H9 (cell line): ENCODE measurements around the gene LTBP2. TPM values are rescaled to one million over a fixed set of nuclear protein-coding genes. Genes with fewer than 3 reads are reported as not detected.

ENCODE experiments used
- DNase-seq: peaks from one replicate; pipeline ENCODE4 v3.0.0-alpha.2; 2017
- H2AFZ ChIP-seq: one replicate; pipeline ENCODE4 v1.6.1; 2013; ENCODE audit warnings: mild to moderate bottlenecking, low read length, control low read depth, moderate library complexity
- H2AK5ac ChIP-seq: 2 replicates; pipeline ENCODE4 v1.6.1; 2013; ENCODE audit warnings: low read length, control low read depth, mixed read lengths; ENCODE audit not compliant: insufficient read length
- H2BK120ac ChIP-seq: one replicate; pipeline ENCODE4 v1.6.1; 2013; ENCODE audit warnings: low read depth, mild to moderate bottlenecking, low read length, control low read depth, inconsistent platforms; ENCODE audit not compliant: poor library complexity, severe bottlenecking
- H2BK12ac ChIP-seq: 2 replicates; pipeline ENCODE4 v1.6.1; 2013; ENCODE audit warnings: low read length, control low read depth, mixed read lengths, low read depth; ENCODE audit not compliant: insufficient read length
- H2BK15ac ChIP-seq: 2 replicates; pipeline ENCODE4 v1.6.1; 2013; ENCODE audit warnings: low read depth, low read length, control low read depth
- H2BK20ac ChIP-seq: one replicate; pipeline ENCODE4 v1.6.1; 2013; ENCODE audit warnings: low read depth, mild to moderate bottlenecking, low read length, control low read depth, inconsistent platforms; ENCODE audit not compliant: poor library complexity, severe bottlenecking
- H2BK5ac ChIP-seq: 2 replicates; pipeline ENCODE4 v1.6.1; 2013; ENCODE audit warnings: low read length, control low read depth, mixed read lengths; ENCODE audit not compliant: insufficient read length
- H3K14ac ChIP-seq: 2 replicates; pipeline ENCODE4 v1.6.1; 2013; ENCODE audit warnings: low read length, control low read depth; ENCODE audit not compliant: insufficient read depth
- H3K18ac ChIP-seq: 2 replicates; pipeline ENCODE4 v1.6.1; 2013; ENCODE audit warnings: low read depth, mild to moderate bottlenecking, mixed read lengths, low read length, control low read depth; ENCODE audit not compliant: insufficient read length
- H3K23ac ChIP-seq: 2 replicates; pipeline ENCODE4 v1.6.1; 2013; ENCODE audit warnings: low read length, control low read depth, mixed read lengths, low read depth; ENCODE audit not compliant: insufficient read length
- H3K23me2 ChIP-seq: 2 replicates; pipeline ENCODE4 v1.6.1; 2013; ENCODE audit warnings: low read depth, mild to moderate bottlenecking, mixed read lengths, low read length, control low read depth; ENCODE audit not compliant: insufficient read length, poor library complexity, severe bottlenecking
- H3K27ac ChIP-seq: 2 replicates; pipeline ENCODE4 v1.5.1; 2013; ENCODE audit warnings: low read length, control low read depth, mixed read lengths, low read depth; ENCODE audit not compliant: insufficient read length
- H3K27me3 ChIP-seq: 2 replicates; pipeline ENCODE4 v1.6.1; 2013; ENCODE audit warnings: low read length, control low read depth, inconsistent platforms; ENCODE audit not compliant: insufficient read depth
- H3K4ac ChIP-seq: 2 replicates; pipeline ENCODE4 v1.6.1; 2013; ENCODE audit warnings: low read depth, mild to moderate bottlenecking, control low read depth, inconsistent platforms, low read length, moderate library complexity
- H3K4me1 ChIP-seq: 2 replicates; pipeline ENCODE4 v1.6.1; 2013; ENCODE audit warnings: low read length, control low read depth, inconsistent platforms; ENCODE audit not compliant: insufficient read depth
- H3K4me2 ChIP-seq: 2 replicates; pipeline ENCODE4 v1.6.1; 2013; ENCODE audit warnings: low read length, control low read depth, mixed read lengths; ENCODE audit not compliant: insufficient read length, insufficient read depth
- H3K56ac ChIP-seq: 2 replicates; pipeline ENCODE4 v1.6.1; 2013; ENCODE audit warnings: low read depth, mild to moderate bottlenecking, mixed read lengths, low read length, control low read depth; ENCODE audit not compliant: insufficient read length
- H3K79me1 ChIP-seq: 2 replicates; pipeline ENCODE4 v1.6.1; 2013; ENCODE audit warnings: low read depth, mild to moderate bottlenecking, moderate library complexity, low read length, control low read depth, inconsistent platforms; ENCODE audit not compliant: insufficient read depth, poor library complexity, severe bottlenecking
- H3K79me2 ChIP-seq: 2 replicates; pipeline ENCODE4 v1.6.1; 2013; ENCODE audit warnings: low read length, control low read depth, inconsistent platforms; ENCODE audit not compliant: insufficient read depth
- H3K9ac ChIP-seq: 2 replicates; pipeline ENCODE4 v1.6.1; 2013; ENCODE audit warnings: low read length, control low read depth, mixed read lengths; ENCODE audit not compliant: insufficient read length; ENCODE audit errors: extremely low read depth
- H3K9me3 ChIP-seq: one replicate; pipeline ENCODE4 v1.6.1; 2013; ENCODE audit warnings: low read depth, low read length, inconsistent platforms; ENCODE audit not compliant: control insufficient read depth
- H3T11ph ChIP-seq: one replicate; pipeline ENCODE4 v1.6.1; 2013; ENCODE audit warnings: mild to moderate bottlenecking, low read length, control low read depth, inconsistent platforms
- H4K20me1 ChIP-seq: one replicate; pipeline ENCODE4 v1.6.1; 2013; ENCODE audit not compliant: control insufficient read depth, insufficient read length, insufficient read depth
- H4K5ac ChIP-seq: 2 replicates; pipeline ENCODE4 v1.6.1; 2013; ENCODE audit warnings: low read depth, mild to moderate bottlenecking, mixed read lengths, low read length, control low read depth; ENCODE audit not compliant: insufficient read length
- H4K8ac ChIP-seq: replicated peaks from 2 replicates; pipeline ENCODE4 v1.6.1; 2013; ENCODE audit warnings: low read length, control low read depth, mixed read lengths, low read depth; ENCODE audit not compliant: insufficient read length
- H4K91ac ChIP-seq: 2 replicates; pipeline ENCODE4 v1.6.1; 2013; ENCODE audit warnings: low read depth, mild to moderate bottlenecking, moderate library complexity, mixed read lengths, low read length, control low read depth; ENCODE audit not compliant: insufficient read length
- H3K27ac Mint-ChIP-seq, 3 experiments: 2 replicates in 2 of 3; 3 replicates in 1 of 3; pipeline ENCODE4 v1.8.0; 2020 to 2021; ENCODE audit warnings: mixed read lengths in 3 of 3, mild to moderate bottlenecking in 1 of 3, moderate library complexity in 1 of 3
- H3K27me3 Mint-ChIP-seq: 2 replicates; pipeline ENCODE4 v1.8.0; 2021; ENCODE audit warnings: low read depth, mild to moderate bottlenecking, moderate library complexity, mixed read lengths
- H3K36me3 Mint-ChIP-seq, 3 experiments: 2 replicates in 2 of 3; 3 replicates in 1 of 3; pipeline ENCODE4 v1.8.0; 2020 to 2021; ENCODE audit warnings: low read depth in 3 of 3, mixed read lengths in 3 of 3; ENCODE audit not compliant: insufficient read depth in 1 of 3
- H3K4me1 Mint-ChIP-seq, 2 experiments: 2 replicates each; pipeline ENCODE4 v1.8.0; 2020; ENCODE audit warnings: mixed read lengths in 2 of 2
- H3K4me3 Mint-ChIP-seq, 2 experiments: 2 replicates in 1 of 2; 3 replicates in 1 of 2; pipeline ENCODE4 v1.8.0; 2020 to 2021; ENCODE audit warnings: mild to moderate bottlenecking in 2 of 2, mixed read lengths in 2 of 2, moderate library complexity in 1 of 2
- H3K9me3 Mint-ChIP-seq, 2 experiments: 2 replicates in 1 of 2; 3 replicates in 1 of 2; pipeline ENCODE4 v1.8.0; 2020; ENCODE audit warnings: mild to moderate bottlenecking in 2 of 2, mixed read lengths in 2 of 2, moderate library complexity in 1 of 2
- WGBS: extraction: QIAGEN DNeasy Blood & Tissue Kit; methylation state at CpG from one replicate; pipeline ENCODE4 v1.1.7; 2013; ENCODE audit warnings: missing lambda C conversion rate, low lambda C conversion rate, mixed read lengths; ENCODE audit not compliant: insufficient read length; ENCODE audit errors: extremely low coverage; 5-methylcytosine and 5-hydroxymethylcytosine counted together
- total RNA-seq: library from RNA; stranded (reverse); gene quantifications from 2 replicates; pipeline ENCODE4 v1.2.1, GENCODE V29; 2021
- TF ChIP-seq, protein P1 (sequence below): fragments of 200-600 bp; sonication (generic); conservative IDR thresholded peaks from 3 replicates; pipeline ENCODE4 v1.8.0; 2021; ENCODE audit warnings: antibody characterized with exemption, mild to moderate bottlenecking

Gene LTBP2
- total RNA-seq, 1 experiment from 2014 or later = 0.77 TPM

DNA sequence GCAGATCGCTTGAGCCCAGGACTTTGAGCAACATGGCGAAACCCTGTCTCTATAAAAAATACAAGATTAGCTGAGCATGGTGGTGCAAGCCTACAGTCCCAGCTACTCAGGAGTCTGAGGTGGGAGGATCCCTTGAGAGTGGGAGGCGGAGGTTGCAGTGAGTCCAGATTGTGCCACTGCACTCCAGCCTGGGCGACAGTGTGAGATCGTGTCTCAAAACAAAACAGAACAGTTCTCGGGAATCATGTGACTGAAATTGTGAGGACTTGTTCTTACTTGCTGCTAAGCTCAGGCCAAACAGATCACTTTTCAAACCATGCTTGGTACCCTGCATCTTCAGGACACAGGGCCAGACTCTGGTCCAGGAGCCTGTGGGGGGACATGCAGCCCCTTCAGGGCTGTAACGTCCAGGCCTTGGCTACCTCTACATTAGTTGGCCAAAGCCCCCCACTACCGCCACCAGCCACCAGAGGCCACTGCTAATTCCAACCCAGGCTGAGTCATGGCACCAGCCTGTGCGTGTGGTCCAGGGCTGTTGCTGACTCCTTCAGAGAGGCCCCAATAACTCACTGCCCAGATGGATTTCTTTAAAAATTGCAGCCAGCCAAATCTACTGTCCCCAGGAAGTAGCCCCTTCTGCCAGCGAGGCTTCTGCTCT, 152.6 kb downstream of the LTBP2 start:
- H4K91ac ChIP-seq = no peak overlapping the region
- no peak overlapping the region for H3K14ac ChIP-seq
- DNase-seq = peak; percentile 76
- H3T11ph ChIP-seq = no peak overlapping the region
- no peak overlapping the region for H3K27ac ChIP-seq
- H3K18ac ChIP-seq = no peak overlapping the region
- H3K4ac ChIP-seq = no peak overlapping the region
- no peaks in the 10 kb centered on the region for H3K9me3 ChIP-seq
- H2AK5ac ChIP-seq = no peak overlapping the region
- no peaks in the 10 kb centered on the region for H3K27me3 ChIP-seq
- H4K8ac ChIP-seq = no peak overlapping the region
- Mint-ChIP-seq H3K4me1 (peaks cover 5 to 21% of the 10 kb centered on the region in 2 experiments), H3K36me3 (peaks cover 3 to 14% (median 10%) of the 10 kb centered on the region in 3 experiments; a peak in 5 of 7 replicates), H3K27ac (peak overlapping the region in 1 of 3 experiments; percentile 12; a peak in 1 of 7 replicates), H3K9me3 (peaks cover 7 to 11% of the 10 kb centered on the region in 2 experiments), H3K4me3 (no peak overlapping the region), H3K27me3 (peaks cover 3% of the 10 kb centered on the region)
- H2AFZ ChIP-seq = no peak overlapping the region
- H2BK120ac ChIP-seq = no peak overlapping the region
- TF ChIP-seq, protein P1, sequence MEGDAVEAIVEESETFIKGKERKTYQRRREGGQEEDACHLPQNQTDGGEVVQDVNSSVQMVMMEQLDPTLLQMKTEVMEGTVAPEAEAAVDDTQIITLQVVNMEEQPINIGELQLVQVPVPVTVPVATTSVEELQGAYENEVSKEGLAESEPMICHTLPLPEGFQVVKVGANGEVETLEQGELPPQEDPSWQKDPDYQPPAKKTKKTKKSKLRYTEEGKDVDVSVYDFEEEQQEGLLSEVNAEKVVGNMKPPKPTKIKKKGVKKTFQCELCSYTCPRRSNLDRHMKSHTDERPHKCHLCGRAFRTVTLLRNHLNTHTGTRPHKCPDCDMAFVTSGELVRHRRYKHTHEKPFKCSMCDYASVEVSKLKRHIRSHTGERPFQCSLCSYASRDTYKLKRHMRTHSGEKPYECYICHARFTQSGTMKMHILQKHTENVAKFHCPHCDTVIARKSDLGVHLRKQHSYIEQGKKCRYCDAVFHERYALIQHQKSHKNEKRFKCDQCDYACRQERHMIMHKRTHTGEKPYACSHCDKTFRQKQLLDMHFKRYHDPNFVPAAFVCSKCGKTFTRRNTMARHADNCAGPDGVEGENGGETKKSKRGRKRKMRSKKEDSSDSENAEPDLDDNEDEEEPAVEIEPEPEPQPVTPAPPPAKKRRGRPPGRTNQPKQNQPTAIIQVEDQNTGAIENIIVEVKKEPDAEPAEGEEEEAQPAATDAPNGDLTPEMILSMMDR = peak; percentile 75
- no peak overlapping the region for H2BK15ac ChIP-seq
- no peak overlapping the region for H2BK12ac ChIP-seq
- no CpG with 5 or more reads among the region's 10 CpGs for WGBS
- no peak overlapping the region for H2BK5ac ChIP-seq
- no peaks in the 10 kb centered on the region for H3K79me2 ChIP-seq
- no peak overlapping the region for H3K4me2 ChIP-seq
- no peak overlapping the region for H4K5ac ChIP-seq
- H3K9ac ChIP-seq = no peak overlapping the region
- no peaks in the 10 kb centered on the region for H4K20me1 ChIP-seq
- H3K56ac ChIP-seq = no peak overlapping the region
- no peaks in the 10 kb centered on the region for H3K79me1 ChIP-seq
- H3K23me2 ChIP-seq = no peaks in the 10 kb centered on the region
- H2BK20ac ChIP-seq = no peak overlapping the region
- no peaks in the 10 kb centered on the region for H3K4me1 ChIP-seq
- no peak overlapping the region for H3K23ac ChIP-seq
